ENCODE data around the gene TBX3.

GRCh38 chr12:114701553-114701952, 17.6 kb upstream of the TBX3 start:
- TF ChIP-seq CTCF (IDR thresholded peaks at IDR 0.05; ENCODE audit: poor library complexity, severe bottlenecking) (no peak), RAD21 (conservative IDR thresholded peaks at IDR 0.05) (no peak), SMC3 (conservative IDR thresholded peaks at IDR 0.05; ENCODE audit: poor library complexity) (no peak), EP300 (conservative IDR thresholded peaks at IDR 0.05; ENCODE audit: poor library complexity, severe bottlenecking) (no peak), POLR2AphosphoS5 (IDR thresholded peaks at IDR 0.05) (no peak), TAF1 (IDR thresholded peaks at IDR 0.05; ENCODE audit: low read depth) (no peak)
